Measurements from ENCODE around the gene CD80.

DNA sequence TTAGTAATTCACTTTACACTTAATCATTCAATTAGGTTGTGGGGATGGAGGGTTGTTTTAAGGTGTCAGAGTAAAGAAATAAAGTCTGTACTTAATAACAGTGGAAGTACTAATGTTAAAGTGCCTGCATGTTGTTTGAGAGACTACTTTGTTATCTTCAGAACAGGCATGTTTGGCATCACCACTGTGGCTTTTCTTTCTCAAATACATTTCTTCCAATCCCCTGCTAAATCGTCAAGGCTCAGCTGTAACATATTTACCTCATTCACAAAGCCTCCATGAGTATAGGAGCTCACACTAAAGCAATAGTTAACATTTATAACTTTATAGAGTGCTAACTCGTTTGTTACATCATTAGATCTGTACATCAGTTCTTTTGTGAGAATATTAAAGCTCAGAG, 58.5 kb downstream of the CD80 start:
- no peak for TF ChIP-seq EZH2 (IDR thresholded peaks at IDR 0.05; ENCODE audit: low read length)
- TF ChIP-seq, protein P1, sequence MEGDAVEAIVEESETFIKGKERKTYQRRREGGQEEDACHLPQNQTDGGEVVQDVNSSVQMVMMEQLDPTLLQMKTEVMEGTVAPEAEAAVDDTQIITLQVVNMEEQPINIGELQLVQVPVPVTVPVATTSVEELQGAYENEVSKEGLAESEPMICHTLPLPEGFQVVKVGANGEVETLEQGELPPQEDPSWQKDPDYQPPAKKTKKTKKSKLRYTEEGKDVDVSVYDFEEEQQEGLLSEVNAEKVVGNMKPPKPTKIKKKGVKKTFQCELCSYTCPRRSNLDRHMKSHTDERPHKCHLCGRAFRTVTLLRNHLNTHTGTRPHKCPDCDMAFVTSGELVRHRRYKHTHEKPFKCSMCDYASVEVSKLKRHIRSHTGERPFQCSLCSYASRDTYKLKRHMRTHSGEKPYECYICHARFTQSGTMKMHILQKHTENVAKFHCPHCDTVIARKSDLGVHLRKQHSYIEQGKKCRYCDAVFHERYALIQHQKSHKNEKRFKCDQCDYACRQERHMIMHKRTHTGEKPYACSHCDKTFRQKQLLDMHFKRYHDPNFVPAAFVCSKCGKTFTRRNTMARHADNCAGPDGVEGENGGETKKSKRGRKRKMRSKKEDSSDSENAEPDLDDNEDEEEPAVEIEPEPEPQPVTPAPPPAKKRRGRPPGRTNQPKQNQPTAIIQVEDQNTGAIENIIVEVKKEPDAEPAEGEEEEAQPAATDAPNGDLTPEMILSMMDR (optimal IDR thresholded peaks at IDR 0.05 in 1 of 3, IDR thresholded peaks at IDR 0.05 in 1 of 3, conservative IDR thresholded peaks at IDR 0.05 in 1 of 3; ENCODE audit: extremely low read depth in 1 of 3, insufficient read depth in 2 of 3, low read length in 3 of 3), result no peak
